HUES64 (cell line): ENCODE measurements around the gene CATSPER3.
"Not testable (repeated sequence)": the region's sequence is repeated elsewhere in the genome, so short reads cannot be mapped to it uniquely, and the experiment has no call there.

Source experiments
- H3K27ac ChIP-seq: 2 replicates; pipeline ENCODE4 v1.7.0; 2013; ENCODE audit warnings: low read depth, low read length, inconsistent platforms
- H3K27me3 ChIP-seq: 2 replicates; pipeline ENCODE4 v1.6.1; 2013; ENCODE audit warnings: mild to moderate bottlenecking, low read length; ENCODE audit not compliant: insufficient read depth
- H3K36me3 ChIP-seq: 2 replicates; pipeline ENCODE4 v1.6.1; 2013; ENCODE audit warnings: mild to moderate bottlenecking, low read length; ENCODE audit not compliant: insufficient read depth
- H3K4me1 ChIP-seq: 2 replicates; pipeline ENCODE4 v1.6.1; 2013; ENCODE audit warnings: mild to moderate bottlenecking, low read length, moderate library complexity; ENCODE audit not compliant: insufficient read depth
- H3K4me3 ChIP-seq: 2 replicates; pipeline ENCODE4 v1.5.1; 2013; ENCODE audit warnings: mild to moderate bottlenecking, low read length, moderate library complexity
- H3K9ac ChIP-seq: 2 replicates; pipeline ENCODE4 v1.6.1; 2013; ENCODE audit warnings: mild to moderate bottlenecking, low read depth, low read length
- H3K9me3 ChIP-seq: 2 replicates; pipeline ENCODE4 v1.6.1; 2013; ENCODE audit warnings: low read depth, low read length; ENCODE audit not compliant: insufficient read depth
- WGBS: fragments of 150-250, 120-280 bp; methylation state at CpG from one replicate; pipeline ENCODE4 v1.1.7; 2013; ENCODE audit warnings: missing lambda C conversion rate; 5-methylcytosine and 5-hydroxymethylcytosine counted together

Gene CATSPER3

DNA sequence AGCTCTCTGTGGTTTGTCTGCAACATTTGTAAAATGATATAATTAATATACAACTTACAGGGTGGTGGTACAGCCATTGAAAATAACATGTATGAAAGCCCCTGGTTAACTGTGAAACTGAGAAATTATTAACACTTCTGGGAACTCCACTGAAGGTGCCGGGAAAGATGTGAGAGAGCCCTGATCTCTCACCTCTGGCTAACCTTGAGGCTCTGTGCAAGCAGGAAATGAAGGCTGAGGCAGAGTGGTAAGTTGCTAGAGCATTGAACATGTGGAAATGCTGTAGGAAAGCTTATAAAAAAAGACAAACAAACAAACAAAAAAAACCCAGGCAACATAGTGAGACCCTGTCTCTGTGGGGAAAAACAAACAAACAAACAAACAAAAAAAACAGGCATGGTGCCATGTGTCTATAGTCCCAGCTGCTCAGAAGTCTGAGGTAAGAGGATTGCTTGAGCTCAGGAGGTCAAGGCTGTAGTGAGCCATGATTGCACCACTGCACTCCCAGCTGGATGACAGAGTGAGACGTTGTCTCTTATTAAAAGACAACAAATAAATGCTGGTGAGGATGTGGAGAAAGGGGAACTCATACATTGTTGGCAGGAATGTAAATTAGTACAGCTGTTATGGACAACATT, 7.5 kb downstream of the CATSPER3 start:
- no peak overlapping the region for H3K27ac ChIP-seq
- WGBS: 94% methylated on average over 2 of the region's 2 CpGs

DNA sequence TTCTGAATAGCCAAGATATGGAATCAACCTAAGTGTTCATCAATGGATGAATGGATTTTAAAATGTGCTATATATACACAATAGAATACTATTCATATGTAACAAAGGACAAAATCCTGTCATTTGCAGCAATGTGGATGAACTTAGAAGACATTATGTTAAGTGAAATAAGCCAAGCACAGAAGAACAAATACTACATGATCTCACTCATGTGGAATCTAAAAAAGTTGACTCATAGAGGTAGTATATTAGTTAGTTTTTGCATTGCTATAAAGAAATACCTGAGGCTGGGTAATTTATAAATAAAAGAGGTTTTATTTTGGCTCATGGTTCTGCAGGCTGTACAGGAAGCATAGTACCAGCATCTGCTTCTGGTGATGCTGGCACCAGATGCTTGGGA, 8.1 kb downstream of the CATSPER3 start:
- H3K4me1 ChIP-seq: no peaks in the 10 kb centered on the region
- H3K36me3 ChIP-seq: peaks cover 5% of the 10 kb centered on the region; the same call in 1 of the 2 replicates
- no peak overlapping the region for H3K4me3 ChIP-seq
- H3K9me3 ChIP-seq: peaks cover 33% of the 10 kb centered on the region
- no peak overlapping the region for H3K9ac ChIP-seq
- no peak overlapping the region for H3K27ac ChIP-seq
- no peaks in the 10 kb centered on the region for H3K27me3 ChIP-seq

More for the DNA sequence above, 7.5 kb downstream of the CATSPER3 start:
- no peak overlapping the region for H3K9ac ChIP-seq
- no peaks in the 10 kb centered on the region for H3K4me1 ChIP-seq
- H3K36me3 ChIP-seq: peaks cover 5% of the 10 kb centered on the region; the same call in 1 of the 2 replicates
- H3K4me3 ChIP-seq: no peak overlapping the region
- peaks cover 33% of the 10 kb centered on the region for H3K9me3 ChIP-seq
- H3K27me3 ChIP-seq: no peaks in the 10 kb centered on the region

DNA sequence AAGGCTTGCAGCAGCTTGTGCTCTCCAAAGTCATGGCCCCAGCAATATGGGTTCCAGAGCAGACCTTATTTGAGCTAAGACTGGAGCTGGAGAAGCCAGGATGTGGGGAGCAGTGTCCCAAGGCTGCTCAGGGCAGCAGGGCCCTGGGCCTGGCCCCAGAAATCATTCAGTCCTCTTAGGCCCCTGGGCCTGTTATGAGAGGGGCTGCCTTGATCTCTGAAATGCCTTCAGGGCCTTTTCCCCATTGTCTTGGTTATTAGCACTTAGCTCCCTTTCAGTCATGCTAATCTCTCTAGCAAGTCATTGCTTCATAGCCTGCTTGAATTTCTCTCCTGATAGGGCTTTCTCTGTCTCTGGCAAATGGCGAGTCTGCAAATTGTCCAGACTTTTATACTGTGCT, 9.1 kb downstream of the CATSPER3 start:
- Histone ChIP-seq H3K27me3 (no peaks in the 10 kb centered on the region), H3K27ac (no peak overlapping the region), H3K4me3 (no peak overlapping the region), H3K9ac (no peak overlapping the region), H3K9me3 (peaks cover 39% of the 10 kb centered on the region), H3K36me3 (peaks cover 5% of the 10 kb centered on the region; the same call in 1 of the 2 replicates), H3K4me1 (no peaks in the 10 kb centered on the region)
- WGBS: 93% methylated on average over 1 of the region's 1 CpG

DNA sequence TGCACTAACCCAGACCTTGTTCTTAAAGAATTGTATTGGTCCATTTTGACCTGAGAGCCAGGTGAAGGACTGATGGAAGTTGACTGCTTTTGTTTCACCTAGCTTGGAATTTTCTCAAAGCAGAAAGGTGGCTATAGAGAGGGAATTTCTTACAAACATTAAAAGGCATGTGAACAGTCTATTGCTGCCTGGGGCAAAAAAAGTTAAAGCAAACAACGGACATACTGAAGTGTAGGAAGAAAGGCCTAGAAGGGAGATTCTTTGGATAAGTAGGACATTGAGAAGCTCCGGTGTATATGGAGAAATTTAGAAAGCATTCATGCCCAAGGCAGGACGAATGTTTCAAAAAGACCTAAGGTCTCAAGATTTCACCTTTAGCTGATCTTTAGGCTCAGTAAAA, 11.7 kb downstream of the CATSPER3 start:
- Histone ChIP-seq H3K9me3 (peaks cover 59% of the 10 kb centered on the region), H3K4me3 (no peak overlapping the region), H3K9ac (no peak overlapping the region), H3K36me3 (peaks cover 5% of the 10 kb centered on the region; the same call in 1 of the 2 replicates), H3K4me1 (no peaks in the 10 kb centered on the region), H3K27me3 (no peaks in the 10 kb centered on the region), H3K27ac (no peak overlapping the region)
- WGBS: 96% methylated on average over 3 of the region's 3 CpGs

DNA sequence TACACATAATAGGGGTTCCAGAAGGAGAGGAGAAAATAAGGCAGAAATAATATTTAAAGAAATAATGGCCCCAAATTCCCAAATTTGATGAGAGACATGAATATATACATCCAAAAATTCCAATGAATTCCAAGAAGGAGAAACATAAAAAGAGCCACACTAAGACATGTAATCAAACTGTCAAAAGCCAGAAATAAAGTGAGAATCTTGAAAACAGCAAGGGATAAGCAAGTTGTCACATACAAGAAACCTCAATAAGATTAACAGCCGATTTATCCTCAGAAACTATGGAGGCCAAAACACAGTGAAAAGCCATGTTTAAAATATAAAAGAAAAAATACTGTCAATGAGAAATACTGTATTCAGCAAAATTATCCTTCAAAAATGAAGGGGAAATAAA, 14.5 kb downstream of the CATSPER3 start:
- Histone ChIP-seq H3K36me3 (no peaks in the 10 kb centered on the region), H3K9ac (no peak overlapping the region), H3K27ac (no peak overlapping the region), H3K27me3 (no peaks in the 10 kb centered on the region), H3K4me1 (no peaks in the 10 kb centered on the region), H3K4me3 (no peak overlapping the region), H3K9me3 (peaks cover 38% of the 10 kb centered on the region)
- WGBS: 78% methylated on average over 1 of the region's 1 CpG

DNA sequence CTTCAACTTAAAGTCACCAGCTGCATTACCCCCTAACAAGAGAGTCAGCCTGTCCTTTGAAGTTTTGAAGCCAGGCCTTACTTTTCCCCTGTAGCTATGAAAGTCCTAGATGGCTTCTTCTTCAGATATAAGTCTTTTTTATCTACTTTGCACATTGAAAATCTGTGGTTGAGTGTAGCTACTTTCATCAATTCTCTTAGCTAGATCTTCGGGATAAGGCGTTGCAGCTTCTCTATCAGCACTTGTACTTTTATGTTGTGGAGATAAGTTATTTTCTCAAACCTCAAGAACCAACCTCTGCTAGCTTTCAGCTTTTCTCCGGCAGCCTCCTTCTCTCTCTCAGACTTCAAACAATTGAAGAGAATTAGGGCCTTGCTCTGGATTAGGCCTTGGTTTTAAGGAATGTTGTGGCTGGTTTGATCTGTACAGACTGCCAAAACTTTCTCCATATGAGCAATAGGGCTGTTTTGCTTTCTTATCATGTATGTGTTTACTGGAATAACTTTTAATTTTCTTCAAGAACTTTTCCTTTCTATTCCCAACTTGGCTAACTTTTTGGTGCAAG, 21.6 kb downstream of the CATSPER3 start:
- Histone ChIP-seq H3K9me3 (no peaks in the 10 kb centered on the region), H3K4me3 (no peak overlapping the region), H3K9ac (no peak overlapping the region), H3K27ac (no peak overlapping the region), H3K27me3 (no peaks in the 10 kb centered on the region), H3K36me3 (no peaks in the 10 kb centered on the region), H3K4me1 (peaks cover 19% of the 10 kb centered on the region)
- no CpG with 5 or more reads among the region's 3 CpGs for WGBS

DNA sequence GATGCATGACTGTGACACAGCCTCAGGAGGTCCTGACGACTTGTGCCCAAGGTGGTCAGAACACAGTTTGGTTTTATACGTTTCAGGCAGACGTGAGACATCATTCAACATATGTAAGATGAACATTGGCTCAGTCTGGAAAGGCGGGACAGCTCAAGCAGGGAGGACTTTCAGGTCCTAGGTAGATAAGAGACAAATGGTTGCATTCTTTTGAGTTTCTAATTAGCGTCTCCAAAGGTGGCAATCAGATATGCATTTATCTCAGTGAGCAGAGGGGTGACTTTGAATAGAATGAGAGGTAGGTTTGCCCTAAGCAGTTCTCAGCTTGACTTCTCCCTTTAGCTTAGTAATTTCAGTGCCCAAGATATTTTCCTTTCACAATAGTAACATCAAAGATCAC, 22.5 kb downstream of the CATSPER3 start:
- not testable (repeated sequence) for H3K9ac ChIP-seq, H3K27ac ChIP-seq, H3K36me3 ChIP-seq, H3K9me3 ChIP-seq, H3K4me3 ChIP-seq, H3K27me3 ChIP-seq
- 16% methylated on average over 5 of the region's 5 CpGs for WGBS
- H3K4me1 ChIP-seq: peaks cover 19% of the 10 kb centered on the region

DNA sequence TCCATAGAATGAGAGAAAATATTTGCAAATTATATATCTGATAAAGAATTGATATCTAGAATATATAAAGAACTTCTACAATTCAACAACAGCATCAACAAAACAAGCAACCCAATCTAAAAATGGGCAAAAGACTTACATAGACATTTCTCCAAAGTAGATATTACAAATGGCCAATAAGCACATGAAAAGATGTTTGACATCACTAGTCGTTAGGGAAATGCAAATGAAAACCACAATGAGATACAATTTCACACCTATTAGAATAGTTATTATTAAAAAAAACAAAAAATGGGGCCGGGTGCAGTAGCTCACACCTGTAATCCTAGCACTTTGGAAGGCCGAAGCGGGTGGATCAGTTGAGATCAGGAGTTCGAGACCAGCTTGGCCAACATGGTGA, 24.4 kb downstream of the CATSPER3 start:
- no peak overlapping the region for H3K27ac ChIP-seq
- H3K27me3 ChIP-seq: no peaks in the 10 kb centered on the region
- H3K36me3 ChIP-seq: no peaks in the 10 kb centered on the region
- peaks cover 19% of the 10 kb centered on the region for H3K4me1 ChIP-seq
- no peaks in the 10 kb centered on the region for H3K9me3 ChIP-seq
- WGBS: 96% methylated on average over 5 of the region's 5 CpGs
- H3K9ac ChIP-seq: no peak overlapping the region
- H3K4me3 ChIP-seq: no peak overlapping the region

DNA sequence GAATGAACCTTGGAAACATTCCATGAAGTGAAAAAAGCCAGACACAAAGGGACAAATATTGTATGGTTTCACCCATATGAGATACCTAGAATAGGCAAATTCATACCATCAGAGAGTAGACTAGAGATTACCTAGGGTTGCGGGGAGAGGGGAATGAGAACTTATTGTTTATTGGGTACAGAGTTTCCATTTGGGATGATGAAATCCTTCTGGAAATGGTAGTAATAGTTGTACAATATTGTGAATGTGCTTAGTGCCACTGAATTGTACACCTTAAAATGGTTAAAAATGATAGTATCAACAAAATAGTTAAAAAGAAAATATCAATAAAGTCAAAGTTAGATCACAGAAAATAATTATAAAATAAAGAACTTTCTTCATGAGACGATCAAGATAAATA, 25.5 kb downstream of the CATSPER3 start:
- no peaks in the 10 kb centered on the region for H3K36me3 ChIP-seq
- H3K9me3 ChIP-seq: no peaks in the 10 kb centered on the region
- H3K4me1 ChIP-seq: peaks cover 19% of the 10 kb centered on the region
- WGBS: 93% methylated on average over 1 of the region's 2 CpGs
- H3K27me3 ChIP-seq: no peaks in the 10 kb centered on the region
- no peak overlapping the region for H3K9ac ChIP-seq
- H3K4me3 ChIP-seq: no peak overlapping the region
- H3K27ac ChIP-seq: no peak overlapping the region

DNA sequence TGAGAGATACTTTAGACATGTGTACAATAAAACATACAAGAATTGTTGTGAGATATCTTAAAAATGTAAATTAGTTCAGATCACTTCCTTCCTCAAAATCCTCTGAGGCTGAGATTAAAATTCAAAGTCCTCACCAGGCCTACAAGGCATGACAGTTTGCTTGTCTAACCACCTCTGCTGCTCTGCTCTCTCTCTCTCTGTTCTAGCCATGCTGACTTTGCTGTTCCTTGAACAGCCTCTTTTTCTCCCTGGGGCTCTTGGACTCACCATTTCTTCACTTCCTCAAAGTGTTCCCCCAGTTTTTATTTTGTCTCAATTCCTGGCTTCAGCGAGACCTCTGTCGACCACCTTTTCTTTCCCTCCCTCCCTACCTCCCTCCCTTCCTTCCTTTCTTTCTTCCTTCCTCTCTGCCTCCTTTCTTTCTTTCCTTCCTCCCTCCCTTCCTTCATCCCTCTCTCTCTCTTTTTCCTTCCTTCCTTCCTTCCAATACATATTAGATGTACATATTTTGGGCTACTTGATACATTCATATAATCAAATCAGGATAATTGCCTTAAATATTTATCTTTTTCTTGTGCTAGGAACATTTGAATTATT, 27.0 kb downstream of the CATSPER3 start:
- no peak overlapping the region for H3K9ac ChIP-seq
- no peaks in the 10 kb centered on the region for H3K27me3 ChIP-seq
- H3K9me3 ChIP-seq: no peaks in the 10 kb centered on the region
- H3K4me1 ChIP-seq: peaks cover 12% of the 10 kb centered on the region
- H3K36me3 ChIP-seq: no peaks in the 10 kb centered on the region
- no peak overlapping the region for H3K4me3 ChIP-seq
- WGBS: 85% methylated on average over 2 of the region's 2 CpGs
- no peak overlapping the region for H3K27ac ChIP-seq

DNA sequence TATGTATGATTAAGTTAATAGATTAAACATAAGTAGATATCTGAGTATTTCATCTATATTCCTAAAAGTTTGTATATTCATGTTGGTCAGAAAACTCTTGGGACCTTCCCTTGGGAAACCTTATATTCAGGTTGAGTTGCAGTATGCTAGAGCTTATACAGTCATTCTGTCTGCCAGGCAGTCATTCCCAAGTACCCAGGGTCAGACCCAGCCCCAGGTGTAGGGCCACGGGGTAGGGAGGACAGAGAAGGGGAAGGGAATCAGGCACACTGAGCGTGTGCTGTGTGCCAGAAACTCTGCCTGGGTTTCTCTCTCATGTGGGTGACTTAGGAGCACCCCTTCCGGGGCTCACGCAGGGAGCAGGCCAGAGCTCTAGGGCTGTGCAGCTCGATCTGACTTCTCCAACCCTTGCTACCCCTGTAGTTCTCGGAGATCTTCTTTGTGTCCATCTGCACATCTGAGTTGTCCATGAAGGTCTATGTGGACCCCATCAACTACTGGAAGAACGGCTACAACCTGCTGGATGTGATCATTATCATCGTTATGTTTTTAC, 28.2 kb downstream of the CATSPER3 start:
- WGBS: 91% methylated on average over 8 of the region's 8 CpGs
- Histone ChIP-seq H3K27me3 (no peaks in the 10 kb centered on the region), H3K36me3 (no peaks in the 10 kb centered on the region), H3K9me3 (no peaks in the 10 kb centered on the region), H3K4me3 (no peak overlapping the region), H3K27ac (no peak overlapping the region), H3K4me1 (no peaks in the 10 kb centered on the region), H3K9ac (no peak overlapping the region)
